ENCODE measurements around the gene PNPLA8.
"Not testable (repeated sequence)": the region's sequence is repeated elsewhere in the genome, so short reads cannot be mapped to it uniquely, and the experiment has no call there.

The PNPLA8 gene

GRCh38 chr7:108528183-108528712 lies 2.3 kb upstream of the PNPLA8 start:
- DNase-seq (ENCODE audit: low read depth) = no peak

GRCh38 chr7:108526768-108527017 lies 758 bp upstream of the PNPLA8 start:
- no peak for DNase-seq (ENCODE audit: low read depth)

- no peak for DNase-seq (ENCODE audit: low read depth)
Observed at GRCh38 chr7:108525327-108525984, 479 bp downstream of the PNPLA8 start.

GRCh38 chr7:108522780-108523179 lies 3.2 kb downstream of the PNPLA8 start:
- no peak for DNase-seq (ENCODE audit: low read depth)

GRCh38 chr7:108517951-108518350 lies 8.0 kb downstream of the PNPLA8 start:
- DNase-seq (ENCODE audit: low read depth) = no peak

GRCh38 chr7:108515630-108516029 lies 10.3 kb downstream of the PNPLA8 start:
- DNase-seq (ENCODE audit: low read depth) = no peak

GRCh38 chr7:108515013-108515412 lies 10.9 kb downstream of the PNPLA8 start:
- no peak for DNase-seq (ENCODE audit: low read depth)

GRCh38 chr7:108511939-108512338 lies 14.0 kb downstream of the PNPLA8 start:
- no peak for DNase-seq (ENCODE audit: low read depth)

GRCh38 chr7:108504576-108504975 lies 21.4 kb downstream of the PNPLA8 start:
- DNase-seq (ENCODE audit: low read depth) = not testable (repeated sequence)

GRCh38 chr7:108503112-108504026 lies 22.6 kb downstream of the PNPLA8 start:
- no peak for DNase-seq (ENCODE audit: low read depth)

- DNase-seq (ENCODE audit: low read depth) = no peak
Observed at GRCh38 chr7:108499566-108499965, 26.4 kb downstream of the PNPLA8 start.

GRCh38 chr7:108498481-108498880 lies 27.5 kb downstream of the PNPLA8 start:
- no peak for DNase-seq (ENCODE audit: low read depth)

- DNase-seq (ENCODE audit: low read depth) = no peak
Observed at GRCh38 chr7:108497082-108497725, 28.7 kb downstream of the PNPLA8 start.

- DNase-seq (ENCODE audit: low read depth) = no peak
Observed at GRCh38 chr7:108492742-108493141, 33.2 kb downstream of the PNPLA8 start.

- DNase-seq (ENCODE audit: low read depth) = no peak
Observed at GRCh38 chr7:108488768-108489538, 37.0 kb downstream of the PNPLA8 start.

GRCh38 chr7:108487646-108488045 lies 38.3 kb downstream of the PNPLA8 start:
- DNase-seq (ENCODE audit: low read depth) = no peak

GRCh38 chr7:108486291-108486966 lies 39.5 kb downstream of the PNPLA8 start:
- DNase-seq (ENCODE audit: low read depth) = no peak

GRCh38 chr7:108484137-108484536 lies 41.8 kb downstream of the PNPLA8 start:
- no peak for DNase-seq (ENCODE audit: low read depth)

GRCh38 chr7:108480311-108480710 lies 45.6 kb downstream of the PNPLA8 start:
- DNase-seq (ENCODE audit: low read depth) = no peak

GRCh38 chr7:108479751-108480150 lies 46.2 kb downstream of the PNPLA8 start:
- DNase-seq (ENCODE audit: low read depth) = no peak

- no peak for DNase-seq (ENCODE audit: low read depth)
Observed at GRCh38 chr7:108479118-108479517, 46.8 kb downstream of the PNPLA8 start.

GRCh38 chr7:108468246-108468645 lies 57.7 kb downstream of the PNPLA8 start:
- no peak for DNase-seq (ENCODE audit: low read depth)

Measured in activated T-cell treated with anti-CD3 and anti-CD28 coated beads for 48 hours (primary cell).